Breast epithelium (tissue), 3 donors: ENCODE measurements around the gene COQ9.
"Not testable (repeated sequence)": the region's sequence is repeated elsewhere in the genome, so short reads cannot be mapped to it uniquely, and the experiment has no call there.

Source experiments
- POLR2A ChIP-seq: fragments of 450-650 bp; IDR thresholded peaks from one replicate; pipeline ENCODE4 v1.6.1; 2016; ENCODE audit warnings: antibody characterized with exemption, mild to moderate bottlenecking, moderate library complexity
- POLR2AphosphoS5 ChIP-seq, 3 donors: sonication (generic); formaldehyde crosslinking; IDR thresholded peaks; one replicate each; pipeline ENCODE4 v1.6.1; 2017; ENCODE audit warnings: antibody characterized with exemption in 3 of 3
- TF ChIP-seq, protein P1 (sequence below), 3 donors: fragments of 450-650 bp; IDR thresholded peaks; one replicate each; pipeline ENCODE4 v1.5.1; 2016 to 2017; ENCODE audit warnings: antibody characterized with exemption in 3 of 3, mild to moderate bottlenecking in 3 of 3, moderate library complexity in 3 of 3

GRCh38 chr16:57439947-57440346 lies 7.3 kb upstream of the COQ9 start:
- TF ChIP-seq, protein P1, sequence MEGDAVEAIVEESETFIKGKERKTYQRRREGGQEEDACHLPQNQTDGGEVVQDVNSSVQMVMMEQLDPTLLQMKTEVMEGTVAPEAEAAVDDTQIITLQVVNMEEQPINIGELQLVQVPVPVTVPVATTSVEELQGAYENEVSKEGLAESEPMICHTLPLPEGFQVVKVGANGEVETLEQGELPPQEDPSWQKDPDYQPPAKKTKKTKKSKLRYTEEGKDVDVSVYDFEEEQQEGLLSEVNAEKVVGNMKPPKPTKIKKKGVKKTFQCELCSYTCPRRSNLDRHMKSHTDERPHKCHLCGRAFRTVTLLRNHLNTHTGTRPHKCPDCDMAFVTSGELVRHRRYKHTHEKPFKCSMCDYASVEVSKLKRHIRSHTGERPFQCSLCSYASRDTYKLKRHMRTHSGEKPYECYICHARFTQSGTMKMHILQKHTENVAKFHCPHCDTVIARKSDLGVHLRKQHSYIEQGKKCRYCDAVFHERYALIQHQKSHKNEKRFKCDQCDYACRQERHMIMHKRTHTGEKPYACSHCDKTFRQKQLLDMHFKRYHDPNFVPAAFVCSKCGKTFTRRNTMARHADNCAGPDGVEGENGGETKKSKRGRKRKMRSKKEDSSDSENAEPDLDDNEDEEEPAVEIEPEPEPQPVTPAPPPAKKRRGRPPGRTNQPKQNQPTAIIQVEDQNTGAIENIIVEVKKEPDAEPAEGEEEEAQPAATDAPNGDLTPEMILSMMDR (IDR thresholded peaks at IDR 0.05), result not testable (repeated sequence)
- not testable (repeated sequence) for TF ChIP-seq POLR2AphosphoS5 (IDR thresholded peaks at IDR 0.05); POLR2A
